GM18867 (cell line): ENCODE measurements around the gene IGSF9.

Experiments used
- ATAC-seq: cut with Tn5 transposase; IDR thresholded peaks from one replicate; pipeline ENCODE4 v1.9.1; 2021; ENCODE audit warnings: mild to moderate bottlenecking, moderate library complexity; ENCODE audit not compliant: unreplicated experiment

The IGSF9 gene, protein sequence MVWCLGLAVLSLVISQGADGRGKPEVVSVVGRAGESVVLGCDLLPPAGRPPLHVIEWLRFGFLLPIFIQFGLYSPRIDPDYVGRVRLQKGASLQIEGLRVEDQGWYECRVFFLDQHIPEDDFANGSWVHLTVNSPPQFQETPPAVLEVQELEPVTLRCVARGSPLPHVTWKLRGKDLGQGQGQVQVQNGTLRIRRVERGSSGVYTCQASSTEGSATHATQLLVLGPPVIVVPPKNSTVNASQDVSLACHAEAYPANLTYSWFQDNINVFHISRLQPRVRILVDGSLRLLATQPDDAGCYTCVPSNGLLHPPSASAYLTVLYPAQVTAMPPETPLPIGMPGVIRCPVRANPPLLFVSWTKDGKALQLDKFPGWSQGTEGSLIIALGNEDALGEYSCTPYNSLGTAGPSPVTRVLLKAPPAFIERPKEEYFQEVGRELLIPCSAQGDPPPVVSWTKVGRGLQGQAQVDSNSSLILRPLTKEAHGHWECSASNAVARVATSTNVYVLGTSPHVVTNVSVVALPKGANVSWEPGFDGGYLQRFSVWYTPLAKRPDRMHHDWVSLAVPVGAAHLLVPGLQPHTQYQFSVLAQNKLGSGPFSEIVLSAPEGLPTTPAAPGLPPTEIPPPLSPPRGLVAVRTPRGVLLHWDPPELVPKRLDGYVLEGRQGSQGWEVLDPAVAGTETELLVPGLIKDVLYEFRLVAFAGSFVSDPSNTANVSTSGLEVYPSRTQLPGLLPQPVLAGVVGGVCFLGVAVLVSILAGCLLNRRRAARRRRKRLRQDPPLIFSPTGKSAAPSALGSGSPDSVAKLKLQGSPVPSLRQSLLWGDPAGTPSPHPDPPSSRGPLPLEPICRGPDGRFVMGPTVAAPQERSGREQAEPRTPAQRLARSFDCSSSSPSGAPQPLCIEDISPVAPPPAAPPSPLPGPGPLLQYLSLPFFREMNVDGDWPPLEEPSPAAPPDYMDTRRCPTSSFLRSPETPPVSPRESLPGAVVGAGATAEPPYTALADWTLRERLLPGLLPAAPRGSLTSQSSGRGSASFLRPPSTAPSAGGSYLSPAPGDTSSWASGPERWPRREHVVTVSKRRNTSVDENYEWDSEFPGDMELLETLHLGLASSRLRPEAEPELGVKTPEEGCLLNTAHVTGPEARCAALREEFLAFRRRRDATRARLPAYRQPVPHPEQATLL

DNA sequence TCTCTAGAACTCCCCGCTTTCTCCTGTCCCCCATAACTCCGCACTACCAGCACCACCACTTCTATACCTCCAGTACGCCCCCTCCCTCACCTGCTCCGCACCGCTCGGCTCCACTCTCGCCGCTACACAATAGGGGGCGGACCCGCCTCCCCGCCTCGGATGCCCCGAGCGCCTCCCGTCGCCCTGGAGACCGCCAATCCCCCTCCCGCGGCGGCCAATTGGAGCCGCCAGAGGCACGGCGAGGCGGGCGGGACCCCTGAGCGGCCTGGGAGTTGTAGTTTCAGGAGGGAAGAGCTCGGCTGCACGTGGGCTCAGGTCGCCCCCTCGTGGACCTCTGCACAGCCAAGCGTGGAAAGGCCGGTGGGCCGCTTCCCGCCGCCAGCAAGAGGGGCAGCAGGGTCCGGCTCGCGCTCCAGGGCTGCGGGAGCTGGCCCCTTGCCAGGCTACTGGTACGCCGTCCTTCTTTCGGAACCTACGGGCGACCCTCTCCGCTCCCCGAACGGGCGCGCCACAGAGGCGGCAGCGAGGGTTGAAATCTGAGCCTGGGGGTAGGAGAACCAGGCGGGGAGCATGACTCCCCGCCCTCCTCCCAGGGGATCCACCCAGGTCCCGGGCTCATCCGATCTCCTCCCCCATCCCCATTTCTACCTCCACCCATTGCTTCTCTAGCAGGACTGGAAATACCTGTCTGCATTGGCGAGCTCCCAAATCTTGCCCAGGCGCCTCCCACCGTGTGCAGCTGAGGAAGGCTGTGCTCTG is at the start of gene IGSF9:
TSS of gene IGSF9 (minus strand) at position 131 of the 759 bp plus-strand sequence. CDS start 2,159 bp downstream, outside the sequence.
- ATAC-seq: peak; percentile 59

DNA sequence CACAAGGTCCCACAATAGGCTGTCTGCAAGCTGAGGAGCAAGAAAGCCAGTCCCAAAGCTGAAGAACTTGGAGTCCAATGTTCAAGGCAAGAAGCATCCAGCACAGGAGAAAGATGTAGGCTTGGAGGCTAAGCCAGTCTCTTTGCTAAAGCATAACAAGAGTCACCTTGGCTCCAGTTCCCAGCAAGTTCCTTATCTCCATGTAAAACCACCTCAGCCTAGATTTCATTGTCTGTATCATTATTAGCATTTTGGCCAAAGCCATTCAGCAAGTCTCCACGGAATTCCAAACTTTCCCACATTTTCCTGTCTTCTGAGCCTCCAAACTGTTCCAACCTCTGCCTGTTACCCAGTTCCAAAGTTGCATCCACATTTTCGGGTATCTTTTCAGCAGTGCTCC is 49.5 kb upstream of the IGSF9 start:
- no peak for ATAC-seq

DNA sequence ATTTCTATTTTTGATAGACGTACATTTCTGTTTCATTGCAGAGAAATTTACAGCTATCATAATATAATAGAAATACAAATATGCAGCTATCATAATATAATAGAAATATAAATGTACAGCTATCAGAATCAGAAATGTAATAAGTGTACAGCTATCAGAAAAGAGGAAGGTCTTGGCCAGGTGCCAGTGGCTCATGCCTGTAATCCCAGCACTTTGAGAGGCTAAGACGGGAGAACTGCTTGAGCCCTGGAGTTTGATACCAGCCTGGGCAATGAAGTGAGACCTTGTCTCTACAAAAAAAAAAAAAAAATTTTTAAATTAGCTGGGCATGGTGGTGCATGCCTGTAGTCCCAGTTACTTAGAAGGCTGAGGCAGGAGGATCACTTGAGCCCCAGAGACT is 48.5 kb upstream of the IGSF9 start:
- ATAC-seq: no peak

DNA sequence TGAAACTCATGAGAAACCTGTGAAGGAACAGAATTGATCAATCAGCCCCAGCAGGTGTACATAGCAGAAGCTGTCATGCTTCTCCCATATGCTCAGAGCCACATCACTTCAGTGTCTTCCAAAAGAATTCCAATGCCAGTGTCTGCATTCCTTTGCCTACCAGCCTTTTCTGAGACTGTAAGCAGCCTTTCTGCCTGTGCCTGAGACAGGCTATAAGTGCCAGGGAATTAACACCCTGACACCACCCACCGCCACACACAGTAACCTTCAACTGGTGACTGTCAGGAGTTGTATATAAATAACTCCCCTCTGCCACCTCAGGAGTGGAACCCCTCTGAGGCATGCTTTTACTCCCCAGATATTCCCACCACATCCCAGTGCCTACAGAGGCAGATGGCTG is 46.7 kb upstream of the IGSF9 start:
- no peak for ATAC-seq

DNA sequence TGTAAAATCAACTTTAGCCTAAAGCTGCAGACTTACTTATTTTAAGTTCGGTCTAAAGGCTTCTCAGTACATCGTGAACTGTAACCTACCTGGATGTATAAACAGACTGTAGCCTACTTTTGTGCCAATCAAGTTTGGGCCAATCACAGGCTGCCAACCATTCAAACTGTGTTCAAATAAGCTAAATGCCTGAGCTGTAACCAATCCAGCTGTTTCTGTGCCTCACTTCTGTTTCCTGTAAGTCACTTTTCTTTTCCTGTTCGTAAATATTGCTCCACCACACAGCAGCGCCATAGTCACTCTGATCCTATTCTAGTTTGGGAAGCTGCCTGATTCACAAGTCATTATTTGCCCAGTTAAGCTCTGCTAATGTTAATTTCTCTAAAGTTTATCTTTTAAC is 46.1 kb upstream of the IGSF9 start:
- no peak for ATAC-seq

- no peak for ATAC-seq
Measured at GRCh38 chr1:159990005-159990404, 44.6 kb upstream of the IGSF9 start.

GRCh38 chr1:159989581-159989980 is 44.2 kb upstream of the IGSF9 start:
- ATAC-seq: no peak

- ATAC-seq: no peak
Measured at GRCh38 chr1:159988006-159988405, 42.6 kb upstream of the IGSF9 start.

DNA sequence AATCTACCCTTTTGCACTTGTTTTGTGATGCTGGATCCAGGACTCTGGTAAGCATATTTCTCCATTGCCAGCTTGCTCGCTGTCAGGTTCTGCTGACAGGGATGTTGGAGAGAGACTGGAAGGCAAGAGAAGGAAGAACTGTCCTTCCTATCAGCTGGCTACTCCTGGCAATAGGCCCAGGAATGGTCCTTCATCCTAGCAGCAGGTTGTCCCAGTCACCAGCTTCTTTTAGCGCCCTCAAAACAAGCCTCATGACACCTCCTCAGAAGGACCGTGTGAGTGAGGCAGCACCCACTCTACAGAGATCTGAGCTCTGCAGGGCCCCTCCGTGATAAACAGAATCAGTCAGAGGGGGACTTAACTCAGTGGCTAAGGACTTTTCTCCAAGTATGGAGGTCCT is 41.8 kb upstream of the IGSF9 start:
- ATAC-seq: no peak

- no peak for ATAC-seq
Measured at GRCh38 chr1:159986531-159986930, 41.1 kb upstream of the IGSF9 start.

DNA sequence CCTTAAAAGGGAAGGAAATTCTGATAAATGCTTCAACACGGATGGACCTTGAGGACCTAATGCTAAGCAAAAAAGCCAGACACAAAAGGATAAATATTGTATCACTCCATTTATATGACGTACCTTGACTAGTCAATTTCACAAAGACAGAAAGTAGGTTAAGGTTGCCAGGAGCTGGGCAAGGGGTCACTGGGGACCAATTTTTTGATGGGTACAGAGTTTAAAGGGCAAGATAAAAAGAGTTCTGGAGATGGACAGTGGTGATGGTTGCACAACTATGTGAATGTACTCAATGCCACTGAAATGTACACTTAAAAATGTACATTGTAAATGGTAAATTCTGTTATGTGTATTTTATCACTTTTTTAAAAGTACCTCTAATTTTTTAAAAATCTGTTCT is 40.7 kb upstream of the IGSF9 start:
- ATAC-seq: no peak

- no peak for ATAC-seq
Measured at GRCh38 chr1:159985473-159985872, 40.1 kb upstream of the IGSF9 start.

DNA sequence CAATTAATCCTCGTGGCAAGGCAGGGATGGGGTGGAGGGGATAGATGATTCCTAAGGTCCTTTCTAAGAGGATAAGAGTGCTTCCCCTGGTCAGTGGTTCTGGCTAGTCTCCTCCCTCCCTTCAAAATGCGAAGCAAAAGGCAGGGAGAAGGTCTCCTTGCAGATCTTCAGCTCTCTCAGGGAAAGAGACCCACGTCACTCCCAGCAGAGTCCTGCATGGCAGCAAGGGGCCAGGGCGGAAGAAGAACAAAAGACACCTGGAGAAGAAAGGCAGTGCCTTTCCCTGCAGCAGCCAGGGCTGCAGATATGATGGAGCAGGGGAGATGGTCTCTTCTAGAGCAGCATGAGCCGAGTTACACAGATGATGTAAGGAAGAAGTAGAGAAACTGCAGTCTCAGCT is 38.3 kb upstream of the IGSF9 start:
- ATAC-seq: no peak

DNA sequence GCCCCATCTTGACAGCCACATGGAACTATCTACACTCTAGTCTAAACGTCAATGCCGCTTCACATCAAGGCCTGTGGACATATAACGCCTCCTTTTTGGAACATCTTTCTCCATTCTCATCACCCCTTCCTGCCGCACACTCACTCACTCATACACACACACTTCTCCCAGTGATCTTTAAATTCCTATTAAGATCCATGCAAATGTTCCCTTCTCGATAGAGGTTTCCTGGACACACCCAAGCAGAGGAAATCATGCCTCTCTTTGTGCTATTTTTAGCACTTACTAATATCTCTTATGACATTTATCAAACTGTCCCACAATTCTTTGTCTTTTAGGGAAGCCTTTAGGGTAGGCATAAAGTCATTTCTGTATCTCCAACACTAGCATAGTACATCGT is 36.9 kb upstream of the IGSF9 start:
- ATAC-seq: no peak

GRCh38 chr1:159981351-159982055 is 36.1 kb upstream of the IGSF9 start:
- ATAC-seq: no peak

GRCh38 chr1:159980786-159981185 is 35.4 kb upstream of the IGSF9 start:
- ATAC-seq: no peak

- ATAC-seq: no peak
Measured at GRCh38 chr1:159980076-159980475, 34.7 kb upstream of the IGSF9 start.

- no peak for ATAC-seq
Measured at GRCh38 chr1:159979257-159979656, 33.8 kb upstream of the IGSF9 start.

DNA sequence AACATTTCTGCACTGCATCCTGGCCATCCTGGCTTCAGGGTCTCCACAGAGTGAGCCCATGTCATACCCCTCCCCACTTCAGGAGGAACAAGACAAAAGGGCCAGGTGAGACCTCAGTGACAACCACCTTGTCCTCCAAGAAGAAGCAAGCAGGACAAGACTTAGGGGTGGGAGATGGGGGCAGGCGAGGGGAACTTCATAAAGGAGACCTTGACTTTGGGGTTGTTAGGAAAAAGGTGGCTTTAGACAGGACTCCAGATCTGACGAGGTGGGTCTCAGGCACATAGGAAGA is 32.6 kb upstream of the IGSF9 start:
- ATAC-seq: no peak

GRCh38 chr1:159977364-159978106 is 32.1 kb upstream of the IGSF9 start:
- no peak for ATAC-seq
